Transverse colon (tissue), 4 donors: Measurements from ENCODE around the gene KIFC3.

Source experiments
- EP300 ChIP-seq: sonication (generic); formaldehyde crosslinking; IDR thresholded peaks from one replicate; pipeline ENCODE4 v1.6.1; 2017; ENCODE audit warnings: antibody characterized with exemption, low read depth
- POLR2A ChIP-seq: fragments of 450-650 bp; IDR thresholded peaks from one replicate; pipeline ENCODE4 v1.6.1; 2016; ENCODE audit warnings: antibody characterized with exemption, mild to moderate bottlenecking, moderate library complexity
- POLR2AphosphoS5 ChIP-seq, 3 donors: sonication (generic); formaldehyde crosslinking; IDR thresholded peaks; one replicate each; pipeline ENCODE4 v1.6.1; 2016; ENCODE audit warnings: antibody characterized with exemption in 3 of 3
- TF ChIP-seq, protein P1 (sequence below), 5 experiments: fragments of 200-600 bp in 3 of 5; fragments of 450-650 bp in 2 of 5; sonication (generic) in 3 of 5; IDR thresholded peaks; 1 replicate in 2 of 5; 2 replicates in 3 of 5; pipeline ENCODE4 v1.5.1; 2016 to 2017; ENCODE audit warnings: antibody characterized with exemption in 5 of 5, inconsistent platforms in 3 of 5, mild to moderate bottlenecking in 2 of 5, moderate library complexity in 1 of 5

DNA sequence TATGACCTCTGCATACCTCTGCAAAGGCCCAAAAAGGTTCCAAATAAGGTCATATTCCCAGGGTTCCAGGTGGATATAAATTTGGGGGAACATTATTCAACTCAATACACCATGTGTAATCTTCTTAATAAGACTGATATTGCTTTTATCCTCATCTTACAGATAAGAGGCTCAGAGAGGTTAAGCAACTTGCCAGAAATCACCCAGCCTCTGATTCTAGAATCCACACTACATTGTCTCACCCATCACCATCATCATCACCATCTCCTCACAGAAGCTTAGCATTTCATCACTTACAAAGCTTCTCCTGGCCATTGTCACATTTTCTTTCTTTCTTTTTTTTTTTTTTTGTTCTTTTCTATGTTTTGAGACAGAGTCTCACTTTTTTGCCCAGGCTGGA, 15.4 kb upstream of the KIFC3 start:
- TF ChIP-seq, protein P1, sequence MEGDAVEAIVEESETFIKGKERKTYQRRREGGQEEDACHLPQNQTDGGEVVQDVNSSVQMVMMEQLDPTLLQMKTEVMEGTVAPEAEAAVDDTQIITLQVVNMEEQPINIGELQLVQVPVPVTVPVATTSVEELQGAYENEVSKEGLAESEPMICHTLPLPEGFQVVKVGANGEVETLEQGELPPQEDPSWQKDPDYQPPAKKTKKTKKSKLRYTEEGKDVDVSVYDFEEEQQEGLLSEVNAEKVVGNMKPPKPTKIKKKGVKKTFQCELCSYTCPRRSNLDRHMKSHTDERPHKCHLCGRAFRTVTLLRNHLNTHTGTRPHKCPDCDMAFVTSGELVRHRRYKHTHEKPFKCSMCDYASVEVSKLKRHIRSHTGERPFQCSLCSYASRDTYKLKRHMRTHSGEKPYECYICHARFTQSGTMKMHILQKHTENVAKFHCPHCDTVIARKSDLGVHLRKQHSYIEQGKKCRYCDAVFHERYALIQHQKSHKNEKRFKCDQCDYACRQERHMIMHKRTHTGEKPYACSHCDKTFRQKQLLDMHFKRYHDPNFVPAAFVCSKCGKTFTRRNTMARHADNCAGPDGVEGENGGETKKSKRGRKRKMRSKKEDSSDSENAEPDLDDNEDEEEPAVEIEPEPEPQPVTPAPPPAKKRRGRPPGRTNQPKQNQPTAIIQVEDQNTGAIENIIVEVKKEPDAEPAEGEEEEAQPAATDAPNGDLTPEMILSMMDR (IDR thresholded peaks at IDR 0.05) = no peak
- no peak for TF ChIP-seq POLR2AphosphoS5 (IDR thresholded peaks at IDR 0.05)
- TF ChIP-seq POLR2A = no peak
- TF ChIP-seq EP300 = no peak
